GM10248 (cell line): ENCODE measurements around the gene ZNF253.
"Not testable (repeated sequence)": the region's sequence is repeated elsewhere in the genome, so short reads cannot be mapped to it uniquely, and the experiment has no call there.

Source experiments
- CTCF ChIA-PET: fragments of 300-600 bp; sonication (Branson Sonifier 250); formaldehyde crosslinking; extraction: SDS; loops from one replicate; lab custom pipeline; 2021; ENCODE audit warnings: antibody characterized with exemption; lab: Yijun Ruan, JAX
- POLR2A ChIA-PET: fragments of 350-650 bp; sonication (Branson Sonifier 250); formaldehyde crosslinking; extraction: SDS; loops from one replicate; lab custom pipeline; 2020; ENCODE audit warnings: antibody characterized with exemption; lab: Yijun Ruan, JAX
- DNase-seq: peaks from one replicate; pipeline ENCODE4 v3.0.0; 2012; ENCODE audit errors: extremely low spot score
- TF ChIP-seq, protein P1 (sequence below): IDR thresholded peaks from 2 replicates; pipeline ENCODE4 v1.5.1; 2012; ENCODE audit warnings: mild to moderate bottlenecking, low read depth; ENCODE audit errors: extremely low read depth, missing control alignments, control extremely low read depth

The ZNF253 gene

DNA sequence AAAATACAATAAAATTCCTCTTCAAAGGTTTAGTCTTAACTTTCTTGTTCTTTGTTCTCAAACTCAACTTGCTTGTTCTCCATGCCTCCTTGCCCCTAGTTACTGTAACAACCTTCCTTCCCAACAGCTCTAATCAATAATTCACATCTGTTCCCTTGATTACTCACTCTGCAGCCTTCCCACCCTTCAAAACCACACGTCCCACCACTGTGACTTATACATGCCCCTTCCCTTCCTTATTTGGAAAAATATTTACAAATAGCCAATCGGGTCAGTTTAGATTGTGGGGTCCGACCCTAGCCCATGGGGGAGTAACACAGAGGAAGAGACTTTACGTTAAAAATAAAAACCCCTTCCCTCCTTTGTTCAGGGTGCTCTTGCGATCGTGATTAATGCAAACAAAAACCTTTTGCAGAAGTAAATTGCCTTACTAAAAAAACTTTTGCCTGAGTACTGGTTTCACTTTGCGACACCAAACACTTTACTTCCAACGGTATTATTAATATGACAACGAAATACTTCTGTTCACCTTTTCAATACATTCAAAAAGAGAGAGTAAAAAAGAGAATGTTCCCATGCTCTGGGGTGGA is 34.6 kb downstream of the ZNF253 start:
- TF ChIP-seq, protein P1, sequence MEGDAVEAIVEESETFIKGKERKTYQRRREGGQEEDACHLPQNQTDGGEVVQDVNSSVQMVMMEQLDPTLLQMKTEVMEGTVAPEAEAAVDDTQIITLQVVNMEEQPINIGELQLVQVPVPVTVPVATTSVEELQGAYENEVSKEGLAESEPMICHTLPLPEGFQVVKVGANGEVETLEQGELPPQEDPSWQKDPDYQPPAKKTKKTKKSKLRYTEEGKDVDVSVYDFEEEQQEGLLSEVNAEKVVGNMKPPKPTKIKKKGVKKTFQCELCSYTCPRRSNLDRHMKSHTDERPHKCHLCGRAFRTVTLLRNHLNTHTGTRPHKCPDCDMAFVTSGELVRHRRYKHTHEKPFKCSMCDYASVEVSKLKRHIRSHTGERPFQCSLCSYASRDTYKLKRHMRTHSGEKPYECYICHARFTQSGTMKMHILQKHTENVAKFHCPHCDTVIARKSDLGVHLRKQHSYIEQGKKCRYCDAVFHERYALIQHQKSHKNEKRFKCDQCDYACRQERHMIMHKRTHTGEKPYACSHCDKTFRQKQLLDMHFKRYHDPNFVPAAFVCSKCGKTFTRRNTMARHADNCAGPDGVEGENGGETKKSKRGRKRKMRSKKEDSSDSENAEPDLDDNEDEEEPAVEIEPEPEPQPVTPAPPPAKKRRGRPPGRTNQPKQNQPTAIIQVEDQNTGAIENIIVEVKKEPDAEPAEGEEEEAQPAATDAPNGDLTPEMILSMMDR = no peak
- CTCF ChIA-PET = interaction anchor here (0.6 to 1.5 kb wide), 3 partner anchors 24 to 1117 kb away, joined by 3 to 4 read pairs (median 3); no protein-coding TSS in a partner anchor
- DNase-seq = no peak
- POLR2A ChIA-PET = interaction anchor here (0.5 to 1.9 kb wide), 4 partner anchors 34 to 238 kb away, joined by 3 to 9 read pairs (median 6); partner anchors contain the start of gene ZNF253

DNA sequence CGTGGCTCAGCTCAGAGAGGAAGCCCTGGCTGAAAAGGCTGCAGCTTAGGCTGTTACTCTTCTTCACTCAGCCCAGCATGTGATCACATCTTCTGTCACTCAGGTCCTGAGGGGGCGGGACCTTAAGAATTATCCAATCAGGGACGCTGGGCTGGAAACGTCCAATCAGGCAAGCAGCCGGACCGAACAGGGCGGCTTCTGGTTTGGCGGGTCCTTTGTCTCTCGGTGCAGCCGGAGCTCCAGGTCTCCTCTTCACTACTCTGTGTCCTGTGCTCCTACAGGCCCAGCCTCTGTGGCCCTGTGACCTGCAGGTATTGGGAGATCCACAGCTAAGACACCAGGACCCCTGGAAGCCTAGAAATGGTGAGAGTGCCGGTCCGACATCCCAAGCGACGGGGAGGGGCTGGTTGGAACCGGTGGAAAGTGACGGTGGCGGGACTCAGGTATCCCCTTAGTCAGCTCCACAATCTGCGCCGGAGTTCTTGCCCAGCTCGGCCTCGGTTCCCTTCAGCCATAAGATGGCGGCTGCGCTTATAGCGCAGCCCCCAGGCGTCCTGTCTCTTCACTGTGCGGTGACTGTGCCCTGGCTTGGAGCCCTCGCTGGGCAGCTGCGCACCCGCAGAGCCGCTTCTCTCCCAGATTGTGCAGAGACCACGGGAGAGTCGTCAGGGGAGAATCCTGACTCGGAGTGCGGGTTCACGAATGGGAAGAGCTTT is 35.2 kb downstream of the ZNF253 start, which contains the start of gene ZNF93:
Gene ZNF93 (plus strand): TSS at position 218 of the 716 bp plus-strand sequence. CDS start 143 bp downstream, at position 361.
- ChIA-PET CTCF (interaction anchor here (0.6 to 1.5 kb wide), 5 partner anchors 11 to 1116 kb away, joined by 3 to 5 read pairs (median 3); partner anchors contain the start of gene ATP13A1), POLR2A (interaction anchor here (0.5 to 1.9 kb wide), 5 partner anchors 35 to 239 kb away, joined by 3 to 9 read pairs (median 7); partner anchors contain the start of genes ZNF253 and ZNF506)
- DNase-seq = peak; percentile 91
- TF ChIP-seq, protein P1 = no peak

DNA sequence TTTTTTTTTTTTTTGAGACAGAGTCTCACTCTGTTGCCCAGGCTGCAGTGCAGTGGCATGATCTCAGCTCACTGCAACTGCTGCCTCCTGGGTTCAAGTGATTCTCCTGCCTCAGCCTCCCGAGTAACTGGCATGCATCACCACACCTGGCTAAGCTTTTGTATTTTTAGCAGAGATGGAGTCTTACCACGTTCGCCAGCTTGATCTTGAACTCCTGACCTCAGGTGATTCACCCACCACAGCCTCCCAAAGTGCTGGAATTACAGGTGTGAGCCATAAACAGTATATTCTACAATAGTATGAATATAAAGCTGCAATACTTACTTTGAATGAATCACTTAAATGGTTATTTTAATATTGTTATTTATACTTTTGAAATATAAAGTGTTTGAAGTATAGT is 41.9 kb downstream of the ZNF253 start:
- CTCF ChIA-PET, POLR2A ChIA-PET, DNase-seq: not testable (repeated sequence)

DNA sequence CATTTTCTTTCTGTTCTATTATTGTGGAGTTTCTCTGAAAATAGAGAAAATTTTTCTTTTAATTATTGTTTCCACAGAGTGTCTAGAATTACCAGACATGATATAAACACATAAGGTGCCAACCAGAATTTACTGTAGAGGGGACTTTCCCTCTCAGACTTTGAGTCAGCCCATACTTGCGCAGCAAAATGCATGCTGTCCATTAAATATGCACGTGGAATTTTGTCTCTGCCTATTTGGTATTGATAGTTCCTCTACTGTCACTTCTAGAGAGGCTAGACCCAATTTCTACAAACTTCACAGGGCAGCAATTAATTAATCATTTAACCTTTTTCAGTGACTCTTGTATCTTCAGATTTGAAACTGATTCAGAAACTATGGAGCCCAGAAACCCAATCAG is 44.0 kb downstream of the ZNF253 start:
- ChIA-PET POLR2A (no interaction called here), CTCF (no interaction called here)
- DNase-seq = no peak
- TF ChIP-seq, protein P1 = no peak

DNA sequence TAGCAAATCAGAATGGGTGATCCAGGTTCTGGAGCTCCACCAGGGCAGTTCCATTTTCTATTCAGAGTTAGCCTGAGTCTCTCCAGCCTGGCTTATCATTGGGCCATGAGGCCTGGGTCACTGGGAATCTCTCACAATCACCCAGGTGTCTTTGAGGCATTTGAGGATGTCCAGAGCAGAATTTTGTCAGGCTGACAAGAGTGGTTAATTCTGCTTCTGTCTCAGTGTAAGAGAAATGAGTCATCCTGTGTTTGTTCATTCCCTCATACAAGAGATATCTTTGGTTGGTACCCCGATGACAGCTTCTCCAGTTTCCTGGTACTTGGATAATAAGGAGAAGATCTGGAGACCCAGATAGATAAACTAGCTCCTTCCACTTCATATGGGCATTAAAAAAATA is 45.5 kb downstream of the ZNF253 start:
- TF ChIP-seq, protein P1 = no peak
- CTCF ChIA-PET = interaction anchor here (0.9 kb wide), 1 partner anchor 9 kb away, joined by 3 read pairs; no protein-coding TSS in a partner anchor
- POLR2A ChIA-PET = no interaction called here
- no peak for DNase-seq

DNA sequence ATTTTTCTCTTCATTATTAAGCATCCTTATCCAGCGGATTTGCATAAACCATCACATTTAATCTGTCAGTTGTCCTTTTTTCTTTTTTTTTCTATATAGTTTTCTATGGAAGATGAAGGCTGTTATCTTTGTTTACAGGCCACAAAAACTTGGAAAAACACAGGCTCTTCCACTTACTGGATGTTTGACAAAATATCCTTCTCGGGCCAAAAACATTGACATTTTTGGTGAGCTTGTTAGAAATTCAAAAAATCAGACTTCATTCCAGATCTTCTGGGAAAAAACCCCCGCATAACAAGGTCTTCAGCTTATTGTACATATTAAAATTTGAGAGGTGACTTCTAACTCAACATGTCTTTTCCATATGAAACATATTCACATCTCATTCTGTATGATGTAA is 48.9 kb downstream of the ZNF253 start:
- ChIA-PET POLR2A (no interaction called here), CTCF (no interaction called here)
- TF ChIP-seq, protein P1 = no peak
- DNase-seq = no peak

DNA sequence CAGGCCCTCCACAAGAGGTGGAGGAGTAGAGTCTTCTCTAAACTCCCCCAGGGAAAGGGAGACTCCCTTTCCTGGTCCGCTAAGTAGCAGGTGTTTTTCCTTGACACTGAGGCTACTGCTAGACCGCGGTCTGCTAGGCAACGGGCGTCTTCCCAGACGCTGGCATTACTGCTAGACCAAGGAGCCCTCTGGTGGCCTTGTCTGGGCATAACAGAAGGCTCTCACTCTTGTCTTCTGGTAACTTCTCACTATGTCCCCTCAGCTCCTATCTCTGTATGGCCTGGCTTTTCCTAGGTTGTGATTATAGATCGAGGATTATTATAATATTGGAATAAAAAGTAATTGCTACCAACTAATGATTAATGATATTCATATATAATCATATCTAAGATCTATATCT is 64.7 kb downstream of the ZNF253 start:
- DNase-seq, POLR2A ChIA-PET, CTCF ChIA-PET: not testable (repeated sequence)

DNA sequence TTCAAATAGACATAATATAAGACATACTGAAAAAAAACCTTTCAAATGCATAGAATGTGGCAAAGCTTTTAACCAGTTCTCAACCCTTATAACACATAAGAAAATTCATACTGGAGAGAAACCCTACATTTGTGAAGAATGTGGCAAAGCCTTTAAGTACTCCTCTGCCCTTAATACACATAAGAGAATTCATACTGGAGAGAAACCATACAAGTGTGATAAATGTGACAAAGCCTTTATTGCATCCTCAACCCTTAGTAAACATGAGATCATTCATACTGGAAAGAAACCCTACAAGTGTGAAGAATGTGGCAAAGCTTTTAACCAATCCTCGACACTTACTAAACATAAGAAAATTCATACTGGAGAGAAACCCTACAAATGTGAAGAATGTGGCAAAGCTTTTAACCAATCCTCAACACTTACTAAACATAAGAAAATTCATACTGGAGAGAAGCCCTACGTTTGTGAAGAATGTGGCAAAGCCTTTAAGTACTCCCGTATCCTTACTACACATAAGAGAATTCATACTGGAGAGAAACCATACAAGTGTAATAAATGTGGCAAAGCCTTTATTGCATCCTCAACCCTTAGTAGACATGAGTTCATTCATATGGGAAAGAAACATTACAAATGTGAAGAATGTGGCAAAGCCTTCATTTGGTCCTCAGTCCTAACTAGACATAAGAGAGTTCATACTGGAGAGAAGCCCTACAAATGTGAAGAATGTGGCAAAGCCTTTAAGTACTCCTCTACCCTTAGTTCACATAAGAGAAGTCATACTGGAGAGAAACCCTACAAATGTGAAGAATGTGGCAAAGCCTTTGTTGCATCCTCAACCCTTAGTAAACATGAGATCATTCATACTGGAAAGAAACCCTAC is 68.0 kb downstream of the ZNF253 start:
- DNase-seq, CTCF ChIA-PET, POLR2A ChIA-PET: not testable (repeated sequence)
